Astrocyte (in vitro differentiated cells and primary cell): ENCODE measurements around the gene PNKP. TPM values are rescaled to one million over a fixed set of nuclear protein-coding genes. Genes with fewer than 3 reads are reported as not detected.

Experiments
- DNase-seq: peaks from one replicate; pipeline ENCODE4 v3.0.0-alpha.2; 2010; ENCODE audit warnings: low read depth
- FAIRE-seq: peaks from 2 replicates; lab custom pipeline; 2011; peaks lifted over from hg19 to GRCh38; lab: Jason Lieb, UNC
- H2AFZ ChIP-seq: 2 replicates; pipeline ENCODE4 v1.6.0; 2012; ENCODE audit warnings: low read depth, low read length, inconsistent platforms
- H3K27ac ChIP-seq: 2 replicates; pipeline ENCODE4 v1.5.1; 2011; ENCODE audit warnings: low read depth, low read length, inconsistent platforms
- H3K27me3 ChIP-seq: 2 replicates; pipeline ENCODE4 v1.6.0; 2011; ENCODE audit warnings: low read length, inconsistent platforms; ENCODE audit not compliant: insufficient read depth
- H3K36me3 ChIP-seq: 2 replicates; pipeline ENCODE4 v1.5.1; 2011; ENCODE audit warnings: low read length, inconsistent platforms; ENCODE audit not compliant: insufficient read depth
- H3K4me1 ChIP-seq: 2 replicates; pipeline ENCODE4 v1.5.1; 2011; ENCODE audit warnings: low read length, inconsistent platforms; ENCODE audit not compliant: insufficient read depth
- H3K4me2 ChIP-seq: 2 replicates; pipeline ENCODE4 v1.6.0; 2012; ENCODE audit warnings: low read length, inconsistent platforms
- H3K4me3 ChIP-seq: 2 replicates; pipeline ENCODE4 v1.5.1; 2011; ENCODE audit warnings: low read depth, mild to moderate bottlenecking, low read length, inconsistent platforms; ENCODE audit not compliant: insufficient read depth
- H3K79me2 ChIP-seq: 2 replicates; pipeline ENCODE4 v1.6.0; 2012; ENCODE audit warnings: mild to moderate bottlenecking, low read length, inconsistent platforms; ENCODE audit not compliant: insufficient read depth
- H3K9ac ChIP-seq: 2 replicates; pipeline ENCODE4 v1.6.0; 2012; ENCODE audit warnings: mild to moderate bottlenecking, low read length, inconsistent platforms
- H3K9me3 ChIP-seq: 2 replicates; pipeline ENCODE4 v1.5.1; 2012; ENCODE audit warnings: low read depth, mild to moderate bottlenecking, low read length, inconsistent platforms; ENCODE audit not compliant: insufficient read depth
- H4K20me1 ChIP-seq: 2 replicates; pipeline ENCODE4 v1.6.0; 2012; ENCODE audit warnings: low read length, inconsistent platforms; ENCODE audit not compliant: insufficient read depth
- H3K27ac Mint-ChIP-seq: one replicate; pipeline ENCODE4 v1.8.0; 2021; ENCODE audit warnings: mild to moderate bottlenecking, mixed read lengths; ENCODE audit not compliant: unreplicated experiment
- H3K27me3 Mint-ChIP-seq: one replicate; pipeline ENCODE4 v1.8.0; 2021; ENCODE audit warnings: low read depth, mixed read lengths; ENCODE audit not compliant: unreplicated experiment
- H3K36me3 Mint-ChIP-seq: one replicate; pipeline ENCODE4 v1.8.0; 2021; ENCODE audit warnings: low read depth, mixed read lengths; ENCODE audit not compliant: unreplicated experiment
- H3K4me1 Mint-ChIP-seq: one replicate; pipeline ENCODE4 v1.8.0; 2021; ENCODE audit warnings: low read depth, mixed read lengths; ENCODE audit not compliant: unreplicated experiment
- H3K4me3 Mint-ChIP-seq: one replicate; pipeline ENCODE4 v1.8.0; 2021; ENCODE audit warnings: mild to moderate bottlenecking, moderate library complexity, mixed read lengths; ENCODE audit not compliant: unreplicated experiment
- H3K9me3 Mint-ChIP-seq: one replicate; pipeline ENCODE4 v1.8.0; 2021; ENCODE audit warnings: mild to moderate bottlenecking, mixed read lengths; ENCODE audit not compliant: unreplicated experiment
- CTCF ChIP-seq: IDR thresholded peaks from 2 replicates; pipeline ENCODE4 v1.5.1; 2011; ENCODE audit warnings: low read depth, mild to moderate bottlenecking, inconsistent platforms, low read length, moderate library complexity; ENCODE audit not compliant: insufficient read depth
- EZH2 ChIP-seq: IDR thresholded peaks from 2 replicates; pipeline ENCODE4 v1.6.1; 2012; ENCODE audit warnings: mild to moderate bottlenecking, low read length, inconsistent platforms; ENCODE audit not compliant: insufficient read depth
- total RNA-seq: library from RNA; stranded (reverse); gene quantifications from 2 replicates; pipeline ENCODE4 v1.2.1, GENCODE V29; 2021

The PNKP gene
- total RNA-seq, 1 donor from 2014 or later = 54.8 TPM

- Histone ChIP-seq H3K4me3 (no peak overlapping the region), H3K9ac (peak overlapping the region; percentile 6), H3K36me3 (peaks cover 16% of the 10 kb centered on the region), H3K4me2 (no peak overlapping the region), H3K27ac (peak overlapping the region; percentile 63), H4K20me1 (peaks cover 73% of the 10 kb centered on the region), H3K27me3 (no peaks in the 10 kb centered on the region), H3K79me2 (peaks cover 46% of the 10 kb centered on the region), H3K9me3 (no peaks in the 10 kb centered on the region), H2AFZ (no peak overlapping the region), H3K4me1 (peaks cover 36% of the 10 kb centered on the region)
- no peaks in the 10 kb centered on the region for H3K9me3 Mint-ChIP-seq
- no peak for FAIRE-seq
- TF ChIP-seq CTCF (no peak), EZH2 (no peak)
- H3K4me3 Mint-ChIP-seq = no peak overlapping the region
- peaks cover 9% of the 10 kb centered on the region for H3K4me1 Mint-ChIP-seq
- no peak for DNase-seq
- no peak overlapping the region for H3K27ac Mint-ChIP-seq
- H3K36me3 Mint-ChIP-seq = peaks cover 16% of the 10 kb centered on the region
- no peaks in the 10 kb centered on the region for H3K27me3 Mint-ChIP-seq
These were observed 6.9 kb downstream of the PNKP start for GRCh38 chr19:49860336-49861102.

GRCh38 chr19:49859682-49860335 is 7.6 kb downstream of the PNKP start:
- H3K4me2 ChIP-seq = peak overlapping the region; percentile 65
- H3K27ac Mint-ChIP-seq = no peak overlapping the region

More at GRCh38 chr19:49859682-49860335, 7.6 kb downstream of the PNKP start:
- Mint-ChIP-seq H3K36me3 (peaks cover 11% of the 10 kb centered on the region), H3K4me3 (no peak overlapping the region), H3K4me1 (peaks cover 9% of the 10 kb centered on the region), H3K27me3 (no peaks in the 10 kb centered on the region), H3K9me3 (no peaks in the 10 kb centered on the region)
- FAIRE-seq (no peak), DNase-seq (no peak)
- Histone ChIP-seq H3K27ac (peak overlapping the region; percentile 63), H3K4me3 (no peak overlapping the region), H3K9ac (peak overlapping the region; percentile 33), H2AFZ (no peak overlapping the region), H3K4me1 (peaks cover 31% of the 10 kb centered on the region), H3K27me3 (no peaks in the 10 kb centered on the region), H3K79me2 (peaks cover 46% of the 10 kb centered on the region), H4K20me1 (peaks cover 75% of the 10 kb centered on the region), H3K36me3 (peaks cover 16% of the 10 kb centered on the region), H3K9me3 (no peaks in the 10 kb centered on the region)
- TF ChIP-seq CTCF = no peak
- TF ChIP-seq EZH2 = no peak
